ENCODE measurements around the gene KRT33A.

Gene KRT33A

GRCh38 chr17:41327411-41328120 is 23.1 kb downstream of the KRT33A start:
- no peak for DNase-seq

- no peak for DNase-seq
Measured at GRCh38 chr17:41326173-41327145, 24.2 kb downstream of the KRT33A start.

- DNase-seq = no peak
Measured at GRCh38 chr17:41325611-41326010, 25.0 kb downstream of the KRT33A start.

- DNase-seq = no peak
Measured at GRCh38 chr17:41325126-41325525, 25.5 kb downstream of the KRT33A start.

GRCh38 chr17:41324180-41325075 is 26.2 kb downstream of the KRT33A start:
- DNase-seq = peak; percentile 20

- no peak for DNase-seq
Measured at GRCh38 chr17:41322903-41323895, 27.4 kb downstream of the KRT33A start.

GRCh38 chr17:41322094-41322902 is 28.3 kb downstream of the KRT33A start:
- peak; percentile 80 for DNase-seq

GRCh38 chr17:41318231-41318630 is 32.4 kb downstream of the KRT33A start:
- no peak for DNase-seq

- DNase-seq = no peak
Measured at GRCh38 chr17:41315814-41316445, 34.7 kb downstream of the KRT33A start.

GRCh38 chr17:41315204-41315794 is 35.3 kb downstream of the KRT33A start, which contains the start of gene KRTAP17-1:
KRTAP17-1 (minus strand) TSS chr17:41315710; CDS start chr17:41315650, 60 bp downstream.
- DNase-seq = peak; percentile 43

GRCh38 chr17:41311111-41311510 is 39.5 kb downstream of the KRT33A start:
- no peak for DNase-seq

GRCh38 chr17:41308918-41309359 is 41.7 kb downstream of the KRT33A start, which contains the start of gene KRTAP16-1:
KRTAP16-1 (minus strand) TSS chr17:41309309; CDS start chr17:41309253, 56 bp downstream.
- DNase-seq = no peak

- DNase-seq = peak; percentile 59
Measured at GRCh38 chr17:41308251-41308917, 42.2 kb downstream of the KRT33A start.

GRCh38 chr17:41307647-41308046 is 43.0 kb downstream of the KRT33A start:
- DNase-seq = no peak

GRCh38 chr17:41304091-41304490 is 46.5 kb downstream of the KRT33A start:
- DNase-seq = no peak

GRCh38 chr17:41302981-41303380 is 47.6 kb downstream of the KRT33A start:
- DNase-seq = no peak

GRCh38 chr17:41301916-41302901 is 48.4 kb downstream of the KRT33A start, which contains the start of gene KRTAP29-1:
KRTAP29-1 (minus strand) TSS chr17:41302851; CDS start chr17:41302851, 0 bp downstream.
- no peak for DNase-seq
